ENCODE measurements around the gene KRABD2.

The KRABD2 gene

DNA sequence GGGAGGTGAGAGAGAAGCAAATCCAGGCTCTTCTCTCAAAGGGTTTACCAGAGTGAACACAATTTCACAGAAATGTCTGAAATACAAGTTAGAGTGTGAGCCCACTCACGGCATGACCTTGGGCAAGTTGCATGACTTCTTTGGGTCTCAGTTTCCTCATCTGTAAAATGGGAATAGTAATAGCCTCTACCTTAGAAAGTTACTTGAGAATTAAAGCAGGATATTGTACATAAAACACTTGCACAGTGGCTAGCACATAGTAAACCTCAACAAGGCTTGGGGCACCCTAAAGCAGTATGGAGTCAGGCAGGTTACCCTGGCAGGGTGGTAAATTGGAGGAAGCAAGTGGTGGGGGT, 34.4 kb upstream of the KRABD2 start:
- Histone ChIP-seq H3K4me3 (ENCODE audit: low read depth, low read length) (no peak overlapping the region), H3K9me3 (ENCODE audit: control insufficient read depth, insufficient read depth, low read length) (no peaks in the 10 kb centered on the region), H3K4me1 (ENCODE audit: control insufficient read depth, insufficient read depth, low read length) (no peaks in the 10 kb centered on the region), H3K27me3 (ENCODE audit: control insufficient read depth, insufficient read depth, low read length) (peaks cover 7% of the 10 kb centered on the region), H3K36me3 (ENCODE audit: control insufficient read depth, insufficient read depth, low read length) (no peaks in the 10 kb centered on the region), H3K27ac (ENCODE audit: low read depth, low read length) (no peak overlapping the region)
- no peak for DNase-seq (ENCODE audit: low read depth in 4 of 6, low spot score in 6 of 6)
- no CpG with 5 or more reads among the region's 1 CpG for WGBS (ENCODE audit: insufficient coverage)

DNA sequence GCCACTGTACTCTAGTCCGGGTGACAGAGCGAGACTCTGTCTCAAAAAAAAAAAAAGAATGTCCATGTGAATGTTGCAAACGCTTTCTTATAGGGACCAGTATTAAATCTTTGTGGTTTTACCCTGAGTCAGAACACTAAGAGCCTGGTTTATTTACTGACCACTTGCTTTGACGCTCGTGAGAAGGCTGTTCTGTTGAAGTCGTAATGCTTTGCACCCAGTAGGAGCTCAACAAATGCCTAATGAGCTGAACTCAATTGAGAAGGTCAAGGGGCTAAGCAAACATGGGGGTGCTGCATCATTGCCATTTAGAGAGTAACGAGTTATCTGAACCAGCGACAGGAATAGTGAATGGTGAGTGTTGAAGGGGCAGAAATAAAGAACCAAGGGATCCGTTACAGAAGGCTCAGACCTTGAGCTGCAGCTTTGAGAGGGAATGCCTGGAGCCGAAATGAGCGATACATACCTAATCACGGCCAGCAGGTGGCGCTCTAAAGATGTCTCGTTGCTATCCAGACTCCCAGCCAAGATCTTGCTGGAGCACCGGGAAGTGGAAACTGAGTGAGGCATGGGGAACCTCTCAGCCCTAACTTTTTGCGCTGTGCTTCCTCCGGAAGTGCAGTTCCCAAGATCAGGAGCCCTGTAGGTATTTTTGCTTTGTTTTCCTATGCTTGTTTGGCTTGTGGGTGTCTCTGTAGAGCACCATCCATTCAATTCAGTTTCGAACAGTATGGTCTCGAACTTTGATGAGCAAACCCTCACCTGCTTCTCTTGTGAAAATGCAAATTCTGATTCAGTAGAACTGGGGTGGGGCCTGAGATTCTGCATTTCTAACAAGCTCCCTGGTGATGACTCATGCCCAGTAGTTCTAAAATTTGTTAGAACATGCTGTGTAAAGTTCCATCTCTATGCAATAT, 33.7 kb upstream of the KRABD2 start:
- no peaks in the 10 kb centered on the region for H3K4me1 ChIP-seq (ENCODE audit: control insufficient read depth, insufficient read depth, low read length)
- DNase-seq (ENCODE audit: low read depth in 4 of 6, low spot score in 6 of 6): peak; percentile 69 to 96 (median 88)
- no peaks in the 10 kb centered on the region for H3K36me3 ChIP-seq (ENCODE audit: control insufficient read depth, insufficient read depth, low read length)
- H3K9me3 ChIP-seq (ENCODE audit: control insufficient read depth, insufficient read depth, low read length): no peaks in the 10 kb centered on the region
- WGBS (ENCODE audit: insufficient coverage): 22% methylated on average over 15 of the region's 19 CpGs
- no peak overlapping the region for H3K4me3 ChIP-seq (ENCODE audit: low read depth, low read length)
- no peak overlapping the region for H3K27ac ChIP-seq (ENCODE audit: low read depth, low read length)
- peaks cover 7% of the 10 kb centered on the region for H3K27me3 ChIP-seq (ENCODE audit: control insufficient read depth, insufficient read depth, low read length)

DNA sequence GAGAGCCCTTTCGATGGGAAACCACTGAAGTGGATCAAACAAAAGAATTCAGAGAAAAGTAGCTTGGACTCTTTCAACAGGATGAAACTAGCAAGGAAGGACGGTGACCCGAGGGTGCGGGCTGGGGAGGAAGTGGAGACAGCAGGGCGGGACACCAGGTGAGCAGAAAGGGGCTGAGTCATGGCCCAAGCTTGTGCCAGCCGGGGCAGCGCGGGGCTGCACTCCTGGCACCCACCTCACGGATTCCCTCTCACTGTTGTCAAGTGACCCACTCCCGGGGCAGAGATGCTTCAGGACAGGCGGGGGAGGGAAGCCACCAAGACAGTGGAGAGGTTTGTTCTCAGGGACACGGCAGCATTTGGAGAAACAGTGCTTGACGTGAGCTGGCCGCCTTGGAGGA, 31.9 kb upstream of the KRABD2 start:
- Histone ChIP-seq H3K4me1 (ENCODE audit: control insufficient read depth, insufficient read depth, low read length) (no peaks in the 10 kb centered on the region), H3K9me3 (ENCODE audit: control insufficient read depth, insufficient read depth, low read length) (no peaks in the 10 kb centered on the region), H3K27me3 (ENCODE audit: control insufficient read depth, insufficient read depth, low read length) (peaks cover 7% of the 10 kb centered on the region), H3K4me3 (ENCODE audit: low read depth, low read length) (no peak overlapping the region), H3K27ac (ENCODE audit: low read depth, low read length) (no peak overlapping the region), H3K36me3 (ENCODE audit: control insufficient read depth, insufficient read depth, low read length) (no peaks in the 10 kb centered on the region)
- DNase-seq (ENCODE audit: low read depth in 4 of 6, low spot score in 6 of 6): no peak
- WGBS (ENCODE audit: insufficient coverage): 60% methylated on average over 11 of the region's 14 CpGs

DNA sequence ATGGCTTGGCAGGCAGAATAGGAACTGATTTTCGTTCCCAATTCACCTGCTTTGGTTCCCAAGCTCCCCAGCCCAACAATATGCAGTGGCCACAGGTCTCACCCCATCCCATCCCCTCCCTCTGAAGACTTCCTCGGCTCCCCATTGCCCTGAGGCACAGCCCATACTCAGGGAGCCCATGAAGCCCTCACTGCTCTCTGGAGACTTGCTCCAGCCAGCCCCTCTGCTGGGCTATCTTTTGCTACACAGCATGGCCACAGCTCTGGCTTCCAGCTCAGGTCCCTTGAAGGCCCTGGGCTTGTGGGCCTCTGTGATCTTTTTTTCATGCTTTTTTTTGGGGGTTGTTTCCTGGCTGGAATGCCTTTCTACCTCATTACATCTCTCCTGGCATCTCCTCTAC, 29.7 kb upstream of the KRABD2 start:
- Histone ChIP-seq H3K36me3 (ENCODE audit: control insufficient read depth, insufficient read depth, low read length) (no peaks in the 10 kb centered on the region), H3K4me1 (ENCODE audit: control insufficient read depth, insufficient read depth, low read length) (no peaks in the 10 kb centered on the region), H3K4me3 (ENCODE audit: low read depth, low read length) (no peak overlapping the region), H3K27ac (ENCODE audit: low read depth, low read length) (no peak overlapping the region), H3K27me3 (ENCODE audit: control insufficient read depth, insufficient read depth, low read length) (peaks cover 2% of the 10 kb centered on the region), H3K9me3 (ENCODE audit: control insufficient read depth, insufficient read depth, low read length) (no peaks in the 10 kb centered on the region)
- no peak for DNase-seq (ENCODE audit: low read depth in 4 of 6, low spot score in 6 of 6)
- 74% methylated on average over 2 of the region's 2 CpGs for whole genome bisulfite sequencing (ENCODE audit: insufficient coverage)

DNA sequence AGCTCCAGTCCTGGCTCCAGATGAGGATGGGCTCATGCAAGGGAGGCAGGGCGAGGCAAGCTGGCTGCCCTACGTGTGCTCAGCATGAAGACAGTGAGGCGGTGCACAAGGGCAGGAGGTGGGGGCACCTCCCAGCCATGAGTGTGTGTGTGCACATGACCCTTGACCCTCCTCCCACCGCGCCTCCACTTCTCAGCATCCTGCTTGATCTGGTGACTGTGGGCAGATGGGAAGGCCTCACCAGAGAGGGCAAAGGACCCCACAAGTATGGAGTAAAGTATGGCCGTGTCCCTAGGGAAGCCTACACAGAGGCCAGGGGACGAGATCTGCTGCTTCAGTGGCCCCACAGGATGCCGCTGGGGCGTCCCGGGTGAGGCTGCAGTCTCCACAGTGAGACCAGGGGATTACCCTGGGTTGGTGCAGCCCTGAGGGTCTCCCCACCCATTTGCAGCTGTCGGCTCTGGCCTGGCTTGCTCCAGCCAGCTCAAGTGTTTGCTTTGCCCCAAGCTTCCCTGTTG, 29.1 kb upstream of the KRABD2 start:
- Histone ChIP-seq H3K4me1 (ENCODE audit: control insufficient read depth, insufficient read depth, low read length) (no peaks in the 10 kb centered on the region), H3K27ac (ENCODE audit: low read depth, low read length) (no peak overlapping the region), H3K9me3 (ENCODE audit: control insufficient read depth, insufficient read depth, low read length) (no peaks in the 10 kb centered on the region), H3K27me3 (ENCODE audit: control insufficient read depth, insufficient read depth, low read length) (no peaks in the 10 kb centered on the region), H3K4me3 (ENCODE audit: low read depth, low read length) (no peak overlapping the region), H3K36me3 (ENCODE audit: control insufficient read depth, insufficient read depth, low read length) (no peaks in the 10 kb centered on the region)
- no peak for DNase-seq (ENCODE audit: low read depth in 4 of 6, low spot score in 6 of 6)
- 86% methylated on average over 7 of the region's 11 CpGs for WGBS (ENCODE audit: insufficient coverage)

DNA sequence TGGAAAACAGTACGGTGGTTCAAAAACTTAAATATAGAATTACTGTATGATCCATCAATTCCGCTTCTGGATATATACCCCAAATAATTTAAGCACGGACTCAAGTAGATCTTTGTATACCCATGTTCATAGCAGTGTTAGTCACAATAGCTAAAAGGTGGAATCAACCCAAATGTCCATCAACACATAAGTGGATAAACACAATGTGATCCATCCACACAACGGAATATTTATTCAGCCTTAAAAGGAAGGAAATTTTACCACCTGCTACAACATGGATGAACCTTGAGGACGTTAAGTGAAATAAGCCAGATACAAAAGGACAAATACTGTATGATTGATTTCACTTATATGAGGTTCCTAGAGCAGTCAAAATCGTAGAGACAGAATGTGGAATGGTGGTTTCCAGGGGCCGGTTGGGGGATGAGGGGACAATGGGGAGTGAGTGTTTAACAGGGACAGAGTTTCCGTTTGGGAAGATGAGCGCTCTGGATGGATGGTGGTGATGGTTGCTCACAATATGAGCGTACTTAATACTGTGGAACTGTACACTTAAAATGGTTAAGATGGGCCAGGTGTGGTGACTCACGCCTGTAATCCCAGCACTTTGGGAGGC, 26.5 kb upstream of the KRABD2 start:
- Histone ChIP-seq H3K27ac (ENCODE audit: low read depth, low read length) (no peak overlapping the region), H3K27me3 (ENCODE audit: control insufficient read depth, insufficient read depth, low read length) (peaks cover 2% of the 10 kb centered on the region), H3K36me3 (ENCODE audit: control insufficient read depth, insufficient read depth, low read length) (no peaks in the 10 kb centered on the region), H3K4me3 (ENCODE audit: low read depth, low read length) (no peak overlapping the region), H3K9me3 (ENCODE audit: control insufficient read depth, insufficient read depth, low read length) (no peaks in the 10 kb centered on the region), H3K4me1 (ENCODE audit: control insufficient read depth, insufficient read depth, low read length) (no peaks in the 10 kb centered on the region)
- WGBS (ENCODE audit: insufficient coverage): 80% methylated on average over 7 of the region's 11 CpGs
- DNase-seq (ENCODE audit: low read depth in 4 of 6, low spot score in 6 of 6): no peak

DNA sequence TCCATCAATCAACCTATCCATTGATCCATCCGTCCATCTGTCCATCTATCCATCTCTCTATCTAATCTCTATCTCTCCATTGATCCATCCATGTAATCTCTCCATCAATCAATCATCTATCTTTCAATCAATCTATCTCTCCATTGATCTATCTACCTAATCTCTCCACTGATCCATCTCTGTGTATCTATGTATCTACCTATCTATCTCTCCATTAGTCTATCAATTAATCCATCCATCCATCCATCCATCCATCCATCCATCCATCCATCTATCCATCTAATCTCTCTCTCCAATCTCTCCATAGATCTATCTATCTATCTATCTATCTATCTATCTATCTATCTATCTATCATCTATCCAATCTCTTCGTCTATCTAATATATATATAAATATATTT, 24.6 kb upstream of the KRABD2 start:
- Histone ChIP-seq H3K27ac (ENCODE audit: low read depth, low read length) (no peak overlapping the region), H3K27me3 (ENCODE audit: control insufficient read depth, insufficient read depth, low read length) (peaks cover 9% of the 10 kb centered on the region), H3K4me3 (ENCODE audit: low read depth, low read length) (no peak overlapping the region), H3K4me1 (ENCODE audit: control insufficient read depth, insufficient read depth, low read length) (no peaks in the 10 kb centered on the region), H3K36me3 (ENCODE audit: control insufficient read depth, insufficient read depth, low read length) (no peaks in the 10 kb centered on the region), H3K9me3 (ENCODE audit: control insufficient read depth, insufficient read depth, low read length) (no peaks in the 10 kb centered on the region)
- DNase-seq (ENCODE audit: low read depth in 4 of 6, low spot score in 6 of 6): no peak
- 80% methylated on average over 1 of the region's 2 CpGs for WGBS (ENCODE audit: insufficient coverage)

DNA sequence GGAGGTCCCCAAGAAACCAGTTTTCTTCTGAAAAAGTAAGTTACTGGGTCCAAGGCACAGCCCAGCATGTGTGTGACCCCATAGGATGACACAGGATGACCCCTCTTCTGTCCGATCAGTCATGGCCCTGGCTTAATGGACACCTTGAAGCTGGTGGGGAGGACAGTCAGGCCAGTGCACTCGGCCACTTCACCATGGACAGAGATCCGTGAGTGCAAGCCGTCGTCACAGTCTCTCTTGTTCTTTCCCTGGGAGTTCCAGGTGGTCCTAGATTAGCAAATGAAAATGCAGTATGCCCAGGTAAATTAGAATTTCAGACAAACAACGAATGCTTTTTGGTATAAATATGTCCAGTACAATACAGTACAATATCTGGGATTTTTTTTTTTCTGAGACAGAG, 22.5 kb upstream of the KRABD2 start:
- H3K9me3 ChIP-seq (ENCODE audit: control insufficient read depth, insufficient read depth, low read length): no peaks in the 10 kb centered on the region
- WGBS (ENCODE audit: insufficient coverage): 55% methylated on average over 2 of the region's 6 CpGs
- no peaks in the 10 kb centered on the region for H3K36me3 ChIP-seq (ENCODE audit: control insufficient read depth, insufficient read depth, low read length)
- H3K4me1 ChIP-seq (ENCODE audit: control insufficient read depth, insufficient read depth, low read length): no peaks in the 10 kb centered on the region
- H3K27ac ChIP-seq (ENCODE audit: low read depth, low read length): no peak overlapping the region
- no peak overlapping the region for H3K4me3 ChIP-seq (ENCODE audit: low read depth, low read length)
- peaks cover 10% of the 10 kb centered on the region for H3K27me3 ChIP-seq (ENCODE audit: control insufficient read depth, insufficient read depth, low read length)
- no peak for DNase-seq (ENCODE audit: low read depth in 4 of 6, low spot score in 6 of 6)

DNA sequence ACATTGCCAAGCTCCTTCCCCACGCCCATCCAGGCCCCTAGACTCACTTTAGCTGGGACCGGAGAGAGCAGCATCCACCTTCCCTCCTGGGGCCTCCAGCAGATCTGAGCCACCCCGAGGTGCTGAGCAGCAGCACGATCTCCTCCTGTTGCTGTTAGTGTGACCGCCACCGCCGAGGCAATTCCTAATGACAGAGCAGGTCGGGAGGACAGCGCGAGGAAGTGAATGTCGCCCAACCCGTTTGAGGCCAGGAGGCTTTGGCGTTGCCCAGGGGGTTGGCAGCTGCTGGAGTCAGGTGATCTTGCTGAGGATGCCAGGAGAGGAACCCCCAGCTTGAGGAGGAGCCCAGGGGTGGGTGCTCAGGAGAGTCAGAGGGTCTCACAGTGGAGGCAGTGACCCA, 21.1 kb upstream of the KRABD2 start, which contains the start of gene RNF222:
TSS of gene RNF222 (minus strand) at position 192 of the 400 bp plus-strand sequence. CDS start 4,366 bp downstream, outside the sequence.
- 68% methylated on average over 13 of the region's 13 CpGs for WGBS (ENCODE audit: insufficient coverage)
- peaks cover 13% of the 10 kb centered on the region for H3K27me3 ChIP-seq (ENCODE audit: control insufficient read depth, insufficient read depth, low read length)

More for the DNA sequence above, 21.1 kb upstream of the KRABD2 start, which contains the start of gene RNF222:
- no peak for DNase-seq (ENCODE audit: low read depth in 4 of 6, low spot score in 6 of 6)
- Histone ChIP-seq H3K4me3 (ENCODE audit: low read depth, low read length) (no peak within 1 kb of the TSS), H3K36me3 (ENCODE audit: control insufficient read depth, insufficient read depth, low read length) (no peaks in the 10 kb centered on the region), H3K9me3 (ENCODE audit: control insufficient read depth, insufficient read depth, low read length) (no peaks in the 10 kb centered on the region), H3K4me1 (ENCODE audit: control insufficient read depth, insufficient read depth, low read length) (no peaks in the 10 kb centered on the region), H3K27ac (ENCODE audit: low read depth, low read length) (no peak within 1 kb of the TSS)

Measured in spinal cord (tissue), 9 donors.